Stimulated activated CD4-positive, alpha-beta T cell treated with anti-CD3 and anti-CD28 coated beads, Interleukin-4, amount 100 ng/mL, for 48 hours (primary cell): ENCODE data around the gene CEP170B.
"Not testable (repeated sequence)": the region's sequence is repeated elsewhere in the genome, so short reads cannot be mapped to it uniquely, and the experiment has no call there.

ENCODE experiments used
- DNase-seq, 2 donors: peaks; one replicate each; pipeline ENCODE4 v3.0.0-alpha.2; 2020; ENCODE audit warnings: low read depth in 2 of 2

The CEP170B gene

GRCh38 chr14:104879201-104879982, 14.3 kb downstream of the CEP170B start:
- no peak for DNase-seq

GRCh38 chr14:104879983-104880565, 15.0 kb downstream of the CEP170B start:
- DNase-seq: no peak

GRCh38 chr14:104880584-104881210, 15.6 kb downstream of the CEP170B start:
- DNase-seq: no peak

- no peak for DNase-seq
Observed at GRCh38 chr14:104881369-104881979, 16.4 kb downstream of the CEP170B start.

- DNase-seq: peak in 1 of 2 donors; percentile 23
Observed at GRCh38 chr14:104882325-104882973, 17.4 kb downstream of the CEP170B start.

GRCh38 chr14:104882991-104883660, 18.1 kb downstream of the CEP170B start:
- no peak for DNase-seq

GRCh38 chr14:104883681-104884361, 18.8 kb downstream of the CEP170B start:
- DNase-seq: no peak

GRCh38 chr14:104884381-104884780, 19.3 kb downstream of the CEP170B start:
- DNase-seq: not testable (repeated sequence)

- no peak for DNase-seq
Observed at GRCh38 chr14:104885031-104885972, 20.2 kb downstream of the CEP170B start.

- DNase-seq: no peak
Observed at GRCh38 chr14:104885973-104886689, 21.1 kb downstream of the CEP170B start.

- DNase-seq: no peak
Observed at GRCh38 chr14:104886690-104887622, 21.9 kb downstream of the CEP170B start.

- no peak for DNase-seq
Observed at GRCh38 chr14:104887623-104888488, 22.8 kb downstream of the CEP170B start.

- DNase-seq: no peak
Observed at GRCh38 chr14:104888489-104889374, 23.7 kb downstream of the CEP170B start.

- no peak for DNase-seq
Observed at GRCh38 chr14:104889375-104889757, 24.3 kb downstream of the CEP170B start.

- DNase-seq: not testable (repeated sequence)
Observed at GRCh38 chr14:104890292-104890691, 25.2 kb downstream of the CEP170B start.

- DNase-seq: no peak
Observed at GRCh38 chr14:104891121-104891551, 26.1 kb downstream of the CEP170B start.
